Suppressor macrophage (primary cell): ENCODE measurements around the gene SLC29A1.
A peak's percentile ranks its signal among the peaks of the same experiment; 100 is the strongest.
"Not testable (repeated sequence)": the region's sequence is repeated elsewhere in the genome, so short reads cannot be mapped to it uniquely, and the experiment has no call there.

Source experiments
- DNase-seq, 4 experiments: peaks; one replicate each; pipeline ENCODE4 v3.0.0-alpha.2; 2020 to 2022

SLC29A1 gene

DNA sequence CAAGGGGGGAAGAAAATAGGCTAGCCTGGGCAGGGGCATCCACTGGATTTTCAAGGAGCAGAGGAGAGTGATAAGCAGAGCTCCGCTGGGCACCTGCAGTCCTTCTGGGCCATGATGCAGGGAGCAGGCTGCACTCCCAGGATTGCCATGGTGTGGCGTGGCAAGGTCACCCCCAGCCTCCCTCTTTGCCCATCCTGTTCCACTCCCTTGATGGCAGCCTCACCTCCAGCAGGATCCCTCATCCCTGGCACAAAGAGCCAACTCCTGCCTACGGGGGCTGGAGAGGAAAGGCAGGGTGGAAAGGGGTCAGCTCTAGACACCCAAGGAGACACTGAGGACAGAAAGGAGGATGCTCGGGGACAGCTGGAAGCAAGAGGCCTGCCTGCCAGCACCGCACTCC, 29.1 kb upstream of the SLC29A1 start:
- no peak for DNase-seq

DNA sequence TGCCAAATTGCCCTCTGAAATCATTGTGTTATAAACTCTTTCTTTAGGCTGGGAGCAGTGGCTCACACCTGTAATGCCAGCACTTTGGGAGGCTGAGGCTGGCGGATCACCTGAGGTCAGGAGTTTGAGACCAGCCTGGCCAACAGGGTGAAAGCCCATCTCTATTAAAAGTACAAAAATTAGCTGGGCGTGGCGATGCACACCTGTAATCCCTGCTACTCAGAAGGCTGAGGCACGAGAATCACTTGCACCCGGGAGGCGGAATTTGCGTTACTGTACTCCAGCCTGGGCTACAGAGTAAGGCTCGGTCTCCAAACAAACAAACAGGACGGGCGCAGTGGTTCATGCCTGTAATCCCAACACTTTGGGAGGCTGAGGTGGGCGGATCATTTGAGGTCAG, 27.0 kb upstream of the SLC29A1 start:
- not testable (repeated sequence) for DNase-seq

DNA sequence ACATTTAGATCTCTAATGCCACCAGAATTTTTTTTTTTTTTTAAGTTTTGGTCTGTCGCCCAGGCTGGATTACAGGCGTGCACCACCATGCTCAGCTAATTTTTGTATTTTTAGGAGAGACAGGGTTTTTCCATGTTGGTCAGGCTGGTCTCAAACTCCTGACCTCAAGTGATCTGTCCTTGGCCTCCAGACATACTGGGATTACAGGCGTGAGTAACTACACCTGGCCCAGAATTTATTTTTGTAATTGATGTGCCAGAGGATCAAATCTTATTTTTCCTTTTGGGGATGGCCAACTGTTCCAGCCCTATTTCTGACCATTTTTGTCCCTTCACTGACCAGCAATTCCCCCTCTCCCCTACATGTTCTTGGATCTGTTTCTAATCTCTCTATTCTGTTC, 24.7 kb upstream of the SLC29A1 start:
- no peak for DNase-seq

DNA sequence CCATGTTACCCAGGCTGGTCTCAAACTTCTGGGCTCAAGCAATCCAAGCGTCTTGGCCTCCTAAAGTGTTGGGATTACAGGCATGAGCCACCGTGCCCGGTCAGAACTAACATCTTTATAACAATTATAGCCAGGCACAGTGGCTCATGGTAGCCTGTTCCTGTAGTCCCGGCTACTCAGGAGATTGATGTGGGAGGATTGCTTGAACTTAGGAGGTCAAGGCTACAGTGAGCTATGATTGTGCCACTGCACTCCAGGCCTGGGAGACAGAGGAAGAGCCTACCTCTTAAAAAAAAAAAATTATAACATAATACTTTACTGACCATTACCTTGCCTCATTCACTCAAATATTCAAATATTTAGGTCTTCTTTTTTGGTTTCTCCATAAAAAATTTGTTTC, 23.5 kb upstream of the SLC29A1 start:
- no peak for DNase-seq

DNA sequence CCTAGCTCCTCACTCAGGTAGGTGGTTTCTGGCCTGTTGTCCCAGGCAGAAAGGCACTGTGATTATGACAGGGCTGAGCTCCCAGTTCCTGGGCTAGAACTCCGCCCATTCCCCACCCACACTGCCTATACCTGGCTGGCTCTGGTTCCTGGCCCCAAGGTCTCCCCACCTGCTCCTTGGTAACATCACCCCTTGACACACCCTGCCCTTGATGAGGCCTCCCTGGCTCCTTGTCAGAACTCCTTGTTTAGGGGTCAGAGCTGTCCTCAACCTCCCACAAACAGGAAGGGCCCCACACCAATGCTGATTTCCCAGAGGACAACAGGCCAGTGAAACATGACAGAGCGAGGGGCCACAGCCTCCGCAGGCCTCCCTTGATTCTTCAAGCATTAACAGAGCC, 22.2 kb upstream of the SLC29A1 start:
- no peak for DNase-seq

DNA sequence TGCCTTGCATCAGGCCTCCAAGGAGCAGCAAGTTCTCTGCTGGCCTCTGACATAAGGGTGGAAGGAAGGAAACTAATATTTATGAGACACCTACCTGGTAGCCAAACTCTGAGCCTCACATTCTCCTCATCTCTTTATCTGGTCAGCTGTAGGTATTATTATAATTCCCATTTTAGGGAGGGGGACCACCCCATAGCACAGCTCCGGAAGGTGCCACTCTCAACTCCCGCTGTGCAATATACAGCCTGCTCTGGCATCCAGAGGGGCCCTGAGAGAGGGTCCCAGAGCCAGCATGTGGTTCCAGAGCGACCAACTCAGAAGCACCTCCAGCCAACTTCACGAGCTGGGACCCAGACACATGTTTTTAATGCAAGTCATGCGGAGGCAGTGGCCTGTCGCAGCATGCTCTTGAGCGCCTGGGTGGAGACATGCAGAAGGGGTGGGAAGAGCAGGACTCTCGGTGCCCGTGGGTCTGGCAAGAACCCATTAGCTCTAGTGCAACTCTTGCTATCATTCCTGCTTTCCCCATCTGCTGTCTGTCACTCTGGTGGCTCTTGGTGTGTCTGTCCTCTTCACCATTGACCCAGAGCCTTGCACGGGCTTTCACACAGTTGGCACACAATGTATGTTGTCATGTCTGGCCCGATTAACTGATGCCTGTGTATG, 21.6 kb upstream of the SLC29A1 start:
- no peak for DNase-seq

DNA sequence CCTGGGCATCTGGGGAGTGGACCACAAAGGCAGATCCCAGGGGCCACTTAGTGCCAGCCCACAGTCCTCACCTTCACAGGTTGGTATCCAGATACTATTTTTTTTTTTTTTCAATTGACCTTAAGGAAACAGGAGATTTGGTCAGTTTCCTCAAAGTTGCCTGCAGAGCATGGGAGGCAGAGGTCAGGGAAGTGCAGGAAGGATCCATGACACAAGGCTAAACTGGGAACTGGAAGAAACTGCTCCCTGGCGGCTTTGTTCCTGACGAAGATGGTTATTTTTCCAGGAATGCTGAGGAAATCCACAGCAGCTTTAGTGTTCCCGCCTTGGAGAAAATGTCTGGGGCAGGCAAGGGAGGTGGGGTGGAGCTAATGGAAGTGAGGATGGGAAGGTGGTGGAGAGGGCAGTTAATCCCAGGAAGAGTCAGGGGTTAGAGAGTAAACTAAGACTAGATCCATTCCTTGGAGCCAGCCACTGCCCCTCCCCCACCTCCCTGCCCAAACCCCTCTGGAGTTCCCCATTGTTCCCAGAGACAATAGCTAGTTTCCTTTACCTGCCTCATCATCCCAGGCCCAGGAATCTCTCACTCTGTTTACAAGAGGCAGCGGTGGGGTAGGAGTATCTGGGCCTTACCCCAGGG, 20.9 kb upstream of the SLC29A1 start:
- no peak for DNase-seq

DNA sequence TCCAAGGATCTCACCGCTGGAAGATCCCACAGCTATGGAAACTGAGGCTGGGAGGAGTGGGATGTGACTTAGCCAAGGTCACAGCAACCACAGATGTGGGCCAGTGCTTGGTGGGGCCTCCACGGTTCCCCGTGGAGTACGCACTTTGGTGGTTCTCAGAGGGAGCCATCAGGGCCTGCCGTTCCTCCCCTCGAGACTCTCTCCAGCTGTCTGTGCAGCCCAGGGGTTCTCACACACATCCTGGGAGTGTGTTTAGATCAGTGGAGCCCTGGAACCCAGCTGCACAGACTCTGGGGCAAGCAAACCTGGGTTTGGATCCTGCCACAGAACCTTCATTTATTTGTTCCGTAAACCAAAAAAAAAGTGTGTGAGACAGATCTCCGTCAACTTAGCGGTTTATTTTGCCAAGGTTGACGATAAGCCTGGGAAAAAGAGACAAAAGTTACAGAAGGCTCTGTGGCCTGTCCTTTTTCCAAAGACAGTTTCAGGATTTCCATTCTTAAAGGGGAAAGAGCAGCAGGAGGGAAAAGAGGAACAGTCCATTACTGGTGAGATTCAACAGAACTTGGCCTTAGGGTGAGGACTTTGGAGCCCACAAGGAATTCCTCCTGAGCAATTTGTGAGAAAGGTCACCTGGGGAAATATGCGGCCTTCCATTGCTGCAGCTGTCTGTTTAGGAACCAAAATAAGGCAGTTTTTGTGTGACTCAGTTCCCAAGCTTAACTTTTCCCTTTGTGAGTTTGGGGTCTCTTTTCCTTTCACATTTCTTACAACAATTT, 20.2 kb upstream of the SLC29A1 start:
- DNase-seq: no peak

DNA sequence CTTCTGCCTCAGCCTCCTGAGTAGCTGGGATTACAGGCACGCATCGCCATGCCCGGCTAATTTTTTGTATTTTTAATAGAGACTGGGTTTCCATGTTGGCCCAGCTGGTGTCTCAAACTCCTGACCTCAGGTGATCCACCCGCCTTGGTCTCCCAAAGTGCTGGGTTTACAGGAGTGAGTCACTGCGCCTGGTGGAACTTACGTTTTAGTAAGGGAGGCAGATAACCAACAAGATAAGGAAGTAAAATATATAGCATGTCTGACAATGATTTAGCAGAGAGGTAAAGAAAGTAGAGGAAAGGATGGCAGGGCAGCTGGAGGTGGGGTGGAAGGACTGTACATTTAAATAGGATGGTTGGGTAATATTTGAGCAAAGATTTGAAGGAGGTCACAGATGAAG, 19.4 kb upstream of the SLC29A1 start:
- DNase-seq: no peak

DNA sequence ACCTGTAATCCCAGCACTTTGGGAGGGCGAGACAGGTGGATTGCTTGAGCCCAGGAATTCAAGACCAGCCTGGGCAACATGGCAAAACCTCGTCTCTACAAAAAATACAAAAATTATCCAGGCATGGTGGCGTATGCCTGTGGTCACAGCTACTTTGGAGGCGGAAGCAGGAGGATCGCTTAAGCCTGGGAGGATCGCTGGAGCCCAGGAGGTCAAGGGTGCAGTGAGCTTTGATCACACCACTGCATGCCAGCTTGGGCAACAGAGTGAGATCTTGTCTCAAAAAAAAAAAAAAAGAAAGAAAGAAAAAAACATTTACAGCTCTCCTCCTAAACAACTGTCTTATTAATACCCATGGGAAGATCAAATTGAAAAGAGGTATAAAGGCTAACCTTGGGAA, 15.4 kb upstream of the SLC29A1 start:
- no peak for DNase-seq

DNA sequence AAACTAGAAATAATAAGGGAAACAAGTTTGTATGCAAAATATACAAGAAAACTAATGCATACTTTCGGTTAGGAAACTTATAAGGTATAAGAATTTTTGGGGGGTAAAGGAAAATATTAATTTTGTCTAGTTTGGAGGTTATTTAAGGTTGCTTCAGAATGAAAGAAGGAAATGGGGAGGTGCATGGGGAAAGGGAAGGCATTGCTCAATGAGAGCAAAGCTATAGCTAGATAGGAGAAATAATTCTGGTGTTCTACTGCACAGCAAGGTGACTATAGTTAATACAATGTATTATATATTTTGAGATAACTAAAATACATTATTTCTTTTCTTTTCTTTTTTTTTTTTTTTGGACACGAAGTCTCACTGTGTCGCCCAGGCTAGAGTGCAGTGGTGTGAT, 12.1 kb upstream of the SLC29A1 start:
- peak in 2 of 4 experiments; percentile 51 to 53 for DNase-seq

DNA sequence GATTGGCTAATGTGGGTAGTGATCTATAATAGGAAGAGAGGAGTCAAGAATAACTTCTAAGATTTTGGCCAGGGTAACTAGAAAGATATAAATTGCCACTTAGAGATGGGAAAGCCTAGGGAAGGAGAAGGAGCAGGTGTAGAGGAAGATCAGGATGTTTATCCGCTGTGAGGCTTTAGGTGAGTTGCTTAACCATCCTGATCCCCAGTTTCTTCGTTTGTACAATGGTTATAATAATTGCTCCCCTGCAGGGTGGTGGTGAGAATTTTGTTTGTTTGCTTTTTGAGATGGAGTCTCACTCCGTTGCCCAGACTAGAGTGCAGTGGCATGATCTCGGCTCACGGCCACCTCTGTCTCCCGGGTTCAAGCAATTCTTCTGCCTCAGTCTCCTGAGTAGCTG, 9.1 kb upstream of the SLC29A1 start:
- DNase-seq: no peak

DNA sequence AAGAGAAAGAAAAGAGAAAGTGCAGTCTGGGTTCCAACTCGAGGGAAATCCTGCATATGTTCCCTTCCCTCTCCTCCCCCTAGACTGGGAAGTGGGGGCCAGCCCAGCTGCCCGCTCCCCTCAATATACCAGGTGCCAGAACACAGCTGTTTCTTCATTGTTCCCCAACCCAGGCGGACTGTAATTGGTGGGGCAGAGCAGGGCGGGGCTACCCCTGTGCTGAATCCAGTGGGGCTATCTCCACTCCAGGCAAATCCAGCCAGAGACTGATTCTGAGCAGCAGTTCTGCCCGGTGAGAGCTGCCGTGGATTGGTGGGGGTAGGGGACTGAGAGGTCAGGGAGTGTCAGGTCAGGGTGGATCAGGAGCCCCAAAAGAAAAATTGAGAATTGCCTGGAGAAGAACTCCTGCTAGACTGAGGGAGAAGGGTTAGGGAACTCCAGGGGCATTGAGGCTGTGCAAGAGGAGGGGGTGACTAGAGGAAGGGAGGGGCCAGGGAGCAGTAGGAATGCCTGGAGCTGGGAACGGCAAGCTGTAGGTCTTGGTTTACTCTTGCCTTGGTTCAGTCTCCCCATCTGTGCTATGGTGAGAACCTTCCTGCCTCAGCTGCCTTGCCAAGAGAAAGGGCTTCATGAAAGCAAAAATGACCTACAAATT, 6.6 kb upstream of the SLC29A1 start, which contains the start of gene MYMX:
MYMX (plus strand) TSS at position 250 of the 655 bp plus-strand sequence. CDS start 546 bp downstream, outside the sequence.
- DNase-seq: no peak

DNA sequence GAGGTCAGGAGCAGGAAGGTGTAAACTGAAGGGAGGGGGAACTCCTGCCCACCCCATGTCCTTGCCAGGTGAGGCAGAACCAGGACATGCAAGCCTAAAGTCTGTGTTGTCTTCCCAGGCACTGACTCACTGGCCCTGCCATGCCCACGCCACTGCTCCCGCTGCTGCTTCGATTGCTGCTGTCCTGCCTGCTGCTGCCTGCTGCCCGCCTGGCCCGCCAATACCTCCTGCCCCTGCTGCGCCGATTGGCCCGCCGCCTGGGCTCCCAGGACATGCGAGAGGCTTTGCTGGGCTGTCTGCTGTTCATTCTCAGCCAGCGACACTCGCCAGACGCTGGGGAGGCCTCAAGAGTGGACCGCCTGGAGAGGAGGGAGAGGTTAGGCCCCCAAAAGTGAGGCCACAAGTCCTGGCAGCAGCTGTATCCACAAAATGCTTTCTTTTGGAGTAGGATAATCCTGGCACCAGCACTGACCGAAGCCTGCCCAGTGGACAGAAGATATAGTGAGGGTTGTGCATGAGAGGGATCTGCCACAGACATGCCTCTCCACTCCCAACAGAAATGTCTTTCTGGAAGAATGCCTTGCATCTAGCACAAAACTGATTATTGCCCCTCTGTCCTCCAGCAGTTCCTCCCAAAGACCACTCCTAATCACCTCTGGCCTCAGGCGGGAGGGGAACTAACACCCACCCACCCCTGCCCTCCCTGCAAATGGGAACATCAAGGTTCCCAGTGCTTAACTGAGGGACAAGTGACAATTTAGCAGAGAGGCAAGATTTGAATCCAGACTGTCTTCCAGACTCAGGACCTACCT, 5.9 kb upstream of the SLC29A1 start:
- DNase-seq: no peak

DNA sequence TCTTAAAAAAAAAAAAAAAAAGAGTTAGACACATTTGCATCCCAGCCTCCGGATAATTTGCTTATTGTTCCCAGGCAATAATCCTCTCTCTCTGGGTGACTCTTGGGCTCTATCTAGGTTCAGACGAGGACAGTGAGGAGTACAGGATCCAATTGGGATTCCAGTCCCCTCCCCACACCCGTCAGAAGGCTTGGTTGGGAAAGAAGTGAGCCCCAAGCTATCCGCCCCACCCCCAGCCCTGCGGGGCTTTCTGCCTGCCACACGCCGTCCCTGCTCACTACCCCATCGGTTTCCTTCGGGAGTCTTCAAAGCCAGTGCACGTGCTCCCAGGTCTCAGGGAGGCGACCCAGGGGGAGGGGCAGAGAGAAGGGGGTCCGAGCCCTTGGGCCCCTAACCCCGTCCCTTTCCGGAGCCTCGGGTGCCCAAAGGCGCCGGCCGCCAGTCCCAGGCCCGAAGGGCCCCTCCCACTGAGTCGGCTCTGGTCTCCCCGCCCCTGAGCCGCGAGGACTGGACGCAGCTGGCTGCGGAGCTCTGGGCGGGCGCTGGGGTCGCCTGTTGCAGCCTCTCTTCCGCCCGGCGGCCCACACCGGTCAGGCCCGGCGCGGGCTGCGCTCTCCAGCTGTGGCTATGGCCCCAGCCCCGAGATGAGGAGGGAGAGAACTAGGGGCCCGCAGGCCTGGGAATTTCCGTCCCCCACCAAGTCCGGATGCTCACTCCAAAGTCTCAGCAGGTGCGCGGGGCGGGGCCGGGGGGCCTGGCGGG, 4.2 kb upstream of the SLC29A1 start:
- DNase-seq: peak; percentile 59 to 83 (median 72)

DNA sequence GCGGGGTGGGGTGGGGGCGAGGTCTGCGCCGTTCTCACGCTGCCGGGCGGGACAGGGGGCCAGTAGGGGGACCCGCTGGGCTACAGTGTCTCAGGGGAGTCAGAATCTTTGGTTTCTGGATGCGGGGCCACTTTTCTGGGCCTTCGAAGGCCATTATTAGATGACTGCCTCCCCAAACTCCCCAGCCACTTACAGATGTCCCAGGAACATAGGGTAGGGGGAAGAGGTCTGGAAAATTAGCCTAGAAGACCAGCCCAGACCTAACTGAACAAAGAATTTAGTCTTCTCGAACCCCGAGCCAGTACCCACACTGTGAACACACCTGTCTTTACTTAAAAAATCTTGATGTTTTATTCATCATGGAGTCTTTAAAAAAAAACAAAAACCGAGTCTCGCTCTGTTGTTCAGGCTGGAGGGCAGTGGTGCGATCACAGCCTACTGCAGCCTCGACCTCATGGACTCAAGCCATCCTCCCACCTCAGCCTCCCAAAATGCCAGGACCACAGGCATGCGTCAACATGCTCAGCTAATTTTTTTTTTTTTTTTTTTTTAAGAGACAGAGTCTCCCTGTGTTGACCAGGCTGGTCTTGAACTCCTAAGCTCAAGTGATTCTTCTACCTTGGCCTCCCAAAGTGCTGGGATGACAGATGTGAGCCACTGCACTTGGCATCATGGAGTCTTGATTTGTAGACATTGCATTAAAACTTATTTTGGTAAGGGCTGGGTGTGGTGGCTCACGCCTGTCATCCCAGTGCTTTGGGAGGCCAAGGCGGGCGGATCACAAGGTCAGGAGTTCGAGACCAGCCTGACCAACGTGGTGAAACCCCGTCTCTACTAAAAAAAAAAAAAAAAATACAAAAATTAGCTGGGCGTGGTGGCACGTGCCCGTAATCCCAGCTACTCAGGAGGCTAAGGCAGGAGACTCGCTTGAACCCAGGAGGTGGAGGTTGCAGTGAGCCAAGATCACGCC, 3.3 kb upstream of the SLC29A1 start:
- no peak for DNase-seq

DNA sequence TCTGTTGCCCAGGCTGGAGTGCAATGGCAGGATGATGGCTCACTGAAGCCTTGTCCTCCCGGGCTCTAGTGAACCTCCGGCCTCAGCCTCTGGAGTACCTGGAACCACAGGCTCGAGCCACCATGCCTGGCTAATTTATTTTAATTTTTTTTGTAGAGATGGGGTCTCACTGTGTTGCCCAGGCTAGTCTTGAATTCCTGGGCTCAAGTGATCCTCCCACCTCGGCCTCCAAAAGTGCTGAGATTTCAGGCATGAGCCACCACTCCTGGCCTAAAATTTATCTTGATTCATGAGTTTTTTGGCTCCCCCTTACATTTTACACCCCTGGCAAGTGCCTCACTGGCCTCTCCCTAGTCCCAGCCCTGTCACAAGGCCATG, 2.5 kb upstream of the SLC29A1 start:
- DNase-seq: no peak

DNA sequence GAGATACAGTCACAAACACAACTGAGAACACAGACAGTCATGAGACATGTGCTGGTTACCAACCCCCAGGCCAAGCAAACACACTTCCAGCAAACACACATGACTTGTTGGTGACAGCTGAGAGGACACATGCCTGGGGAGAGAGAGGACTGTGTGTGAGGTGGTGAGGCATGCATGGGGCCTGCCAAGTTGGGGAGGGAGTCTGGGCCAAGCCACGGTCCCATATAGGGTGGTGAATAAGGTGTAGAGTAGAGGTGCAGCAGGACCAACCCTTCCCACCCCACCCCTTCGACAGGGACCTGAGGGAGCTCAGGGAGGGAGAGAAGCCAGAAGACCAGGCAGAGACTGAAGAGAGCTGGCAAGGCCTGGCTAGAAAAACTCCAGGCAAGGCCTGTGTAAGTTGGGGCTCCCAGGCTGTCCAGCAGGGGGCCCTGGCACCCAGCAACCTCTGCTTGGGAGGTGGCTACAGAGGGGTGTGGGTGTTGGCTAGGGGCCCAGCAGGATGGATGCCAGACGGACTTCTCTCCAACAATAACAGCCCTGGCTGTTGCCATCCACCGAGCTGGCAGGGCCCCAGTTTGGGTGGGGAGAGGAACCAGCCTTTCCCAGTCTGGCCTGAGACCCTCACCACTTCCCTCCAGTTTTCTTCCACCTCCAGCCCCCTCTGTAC, 2.0 kb upstream of the SLC29A1 start:
- DNase-seq: peak; percentile 80 to 89 (median 84)

DNA sequence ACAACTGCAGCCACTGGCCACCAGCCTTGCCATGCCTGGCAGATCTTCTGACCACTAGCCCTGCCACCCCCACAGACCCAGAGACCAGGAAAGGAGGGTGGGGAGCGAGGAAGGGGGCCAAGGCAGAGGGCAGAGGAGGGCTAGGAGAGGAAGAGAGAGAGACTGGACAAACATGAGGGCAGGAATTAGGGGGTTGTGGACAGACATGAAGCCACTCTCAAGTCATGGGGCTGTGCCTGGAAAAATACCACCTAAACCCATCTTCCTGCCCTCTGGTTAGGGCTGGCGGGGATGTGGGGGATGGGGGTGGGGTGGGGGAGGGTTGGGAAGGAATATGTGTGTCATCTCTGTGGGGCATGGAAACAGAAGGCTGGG, 1.4 kb upstream of the SLC29A1 start:
- DNase-seq: no peak
